ENCODE results near the gene PREX1. TPM values are rescaled to one million over a fixed set of nuclear protein-coding genes. Genes with fewer than 3 reads are reported as not detected.

The PREX1 gene
- total and polyA plus RNA-seq, 2 donors (not counting 3 experiments of a cell fraction or from before 2014, with no cell fraction given) = 51.3 to 72.9 TPM

- Histone ChIP-seq H3K4me2 (ENCODE audit: insufficient read depth, low read length) (no peak overlapping the region), H3K27me3 (ENCODE audit: control insufficient read depth in 2 of 2, insufficient read depth in 2 of 2, low read length in 2 of 2) (peaks cover 0 to 4% of the 10 kb centered on the region in 2 experiments), H3K4me1 (ENCODE audit: control insufficient read depth, extremely low read depth, insufficient read depth, low read length) (peaks cover 9% of the 10 kb centered on the region), H3K9me1 (replicated peaks; ENCODE audit: control insufficient read depth, extremely low read depth, insufficient read depth, low read length) (no peaks in the 10 kb centered on the region), H3K4me3 (replicated peaks in 1 of 3; ENCODE audit: insufficient read depth in 1 of 3, low read depth in 1 of 3, low read length in 3 of 3) (no peak overlapping the region), H2AFZ (ENCODE audit: low read depth, low read length) (no peak overlapping the region), H3K36me3 (ENCODE audit: control insufficient read depth in 2 of 2, extremely low read depth in 1 of 2, insufficient read depth in 2 of 2, low read length in 2 of 2) (no peaks in the 10 kb centered on the region), H3K27ac (ENCODE audit: insufficient read depth, low read depth, low read length) (no peak overlapping the region), H3K79me2 (ENCODE audit: control insufficient read depth, insufficient read depth, low read length) (no peaks in the 10 kb centered on the region), H3K9ac (replicated peaks; ENCODE audit: extremely low read depth, insufficient read depth, low read length) (no peak overlapping the region), H3K9me3 (replicated peaks; ENCODE audit: control insufficient read depth, insufficient read depth, low read length) (no peaks in the 10 kb centered on the region), H4K20me1 (replicated peaks; ENCODE audit: control insufficient read depth, extremely low read depth, insufficient read depth, low read length) (no peaks in the 10 kb centered on the region)
- BruUV-seq (replicated peaks) = no TSS peak
- DNase-seq (ENCODE audit: low read depth, low spot score) = no peak
- ChIA-PET POLR2A (no interaction called here), CTCF (interaction anchor here (0.7 to 1.3 kb wide), 2 partner anchors 830 to 953 kb away, joined by 3 to 4 read pairs; no protein-coding TSS in a partner anchor)
- dilution Hi-C loops (cut with MboI; ENCODE audit: extremely low pct_ligation_motif_present, low sequenced_read_pairs) (no loop called here), intact Hi-C loops (cut with micrococcal nuclease) (no loop called here)
- TF ChIP-seq POLR2AphosphoS5 (IDR thresholded peaks at IDR 0.05; ENCODE audit: insufficient read depth, low read depth, low read length) = no peak
- TF ChIP-seq POLR2A (IDR thresholded peaks at IDR 0.05; ENCODE audit: low read depth, low read length) = no peak
- no peak for TF ChIP-seq EZH2 (IDR thresholded peaks at IDR 0.05; ENCODE audit: borderline replicate concordance, low read depth, low read length, severe bottlenecking)
- no peak for TF ChIP-seq MAX (IDR thresholded peaks at IDR 0.05; ENCODE audit: insufficient read depth, insufficient read length)
- TF ChIP-seq MYC (IDR thresholded peaks at IDR 0.05; ENCODE audit: low read depth, low read length) = no peak
- TF ChIP-seq JUN (IDR thresholded peaks at IDR 0.05; ENCODE audit: borderline replicate concordance, insufficient read depth, insufficient read length, low read depth) = no peak
- TF ChIP-seq FOS (IDR thresholded peaks at IDR 0.05; ENCODE audit: borderline replicate concordance, insufficient read depth, low read length) = no peak
- TF ChIP-seq GATA2 (IDR thresholded peaks at IDR 0.05; ENCODE audit: insufficient read depth, insufficient read length, low read depth, low read length) = no peak
- no peak for TF ChIP-seq CTCF (IDR thresholded peaks at IDR 0.05; ENCODE audit: extremely low read depth in 1 of 2, insufficient read depth in 1 of 2, low read depth in 1 of 2, low read length in 2 of 2)
- FAIRE-seq = no peak
Observed at GRCh38 chr20:48616481-48616880, 211.3 kb downstream of the PREX1 start.
